Ammon's horn (tissue), 1 donor: ENCODE results near the gene MAGEB1.
A peak's percentile ranks its signal among the peaks of the same experiment; 100 is the strongest.

ENCODE experiments used
- DNase-seq: peaks from one replicate; pipeline ENCODE4 v3.0.0-alpha.2; 2016; ENCODE audit warnings: low spot score

Gene MAGEB1

GRCh38 chrX:30246769-30247489 is at the start of gene MAGEB1:
Gene MAGEB1, plus strand, starts transcription at chrX:30247146. Its CDS starts 3,348 bp downstream, at chrX:30250494.
- DNase-seq = no peak

- no peak for DNase-seq
Measured at GRCh38 chrX:30212172-30212571, 34.8 kb upstream of the MAGEB1 start.

DNA sequence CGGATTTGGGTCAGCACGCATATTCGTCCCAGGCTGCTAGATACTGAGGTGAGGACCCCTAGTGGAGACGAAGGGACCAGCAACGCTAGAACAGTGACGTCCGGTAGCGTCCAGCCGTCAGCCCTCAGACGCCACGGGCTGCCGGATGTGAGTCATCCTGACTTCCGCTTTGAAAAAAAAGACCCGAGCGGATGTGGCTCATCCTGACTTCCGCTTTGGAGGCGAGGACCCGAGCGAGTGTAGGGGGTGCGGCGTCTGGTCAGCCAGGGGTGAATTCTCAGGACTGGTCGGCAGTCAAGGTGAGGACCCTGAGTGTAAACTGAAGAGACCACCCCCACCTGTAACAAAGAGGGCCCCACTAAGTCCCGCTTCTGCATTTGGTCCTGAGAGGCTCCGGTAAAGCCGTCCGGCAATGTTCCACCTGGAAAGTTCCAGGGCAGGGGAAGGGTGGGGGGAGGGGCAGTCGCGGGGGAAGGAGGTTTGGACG is 31.5 kb upstream of the MAGEB1 start, which contains the start of gene MAGEB2:
TSS of gene MAGEB2 (plus strand) at position 207 of the 487 bp plus-strand sequence. CDS start 3,018 bp downstream, outside the sequence.
- DNase-seq = no peak

- DNase-seq = no peak
Measured at GRCh38 chrX:30217465-30217864, 29.5 kb upstream of the MAGEB1 start.

DNA sequence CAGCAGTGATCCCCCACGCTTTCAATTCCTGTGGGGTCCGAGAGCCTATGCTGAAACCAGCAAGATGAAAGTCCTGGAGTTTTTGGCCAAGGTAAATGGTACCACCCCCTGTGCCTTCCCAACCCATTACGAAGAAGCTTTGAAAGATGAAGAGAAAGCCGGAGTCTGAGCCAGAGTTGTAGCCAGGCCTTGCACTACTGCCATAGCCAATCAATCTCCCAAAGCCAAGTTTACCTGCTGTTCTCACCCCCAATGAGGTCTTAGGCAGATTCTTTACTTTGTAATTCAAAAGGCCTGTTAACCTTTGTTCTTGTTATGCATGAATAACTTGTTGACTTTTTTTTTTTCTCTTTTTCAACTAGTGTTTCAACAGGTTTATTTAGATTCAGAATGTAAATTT is 27.6 kb upstream of the MAGEB1 start:
- DNase-seq = no peak

DNA sequence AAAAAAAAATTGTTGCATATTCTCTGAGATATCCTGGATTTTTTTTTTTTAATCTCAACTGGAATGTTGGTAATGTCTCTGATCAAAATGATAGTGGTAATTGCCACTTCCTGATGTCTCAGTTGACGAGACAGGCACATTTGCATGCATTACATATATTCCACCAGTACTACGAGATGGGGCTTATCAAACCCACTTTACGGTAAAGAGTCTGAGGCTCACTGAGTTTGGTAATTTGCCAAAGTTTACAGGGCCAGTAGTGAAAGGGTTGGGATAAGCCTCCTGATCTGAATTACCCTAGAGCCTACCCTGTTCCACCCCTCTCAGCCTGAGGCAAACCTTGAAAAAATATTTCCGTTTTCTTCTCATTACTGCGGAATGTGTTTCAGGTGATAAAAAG is 26.3 kb upstream of the MAGEB1 start:
- no peak for DNase-seq

- DNase-seq = no peak
Measured at GRCh38 chrX:30224536-30224935, 22.4 kb upstream of the MAGEB1 start.

GRCh38 chrX:30228526-30228925 is 18.4 kb upstream of the MAGEB1 start:
- no peak for DNase-seq

DNA sequence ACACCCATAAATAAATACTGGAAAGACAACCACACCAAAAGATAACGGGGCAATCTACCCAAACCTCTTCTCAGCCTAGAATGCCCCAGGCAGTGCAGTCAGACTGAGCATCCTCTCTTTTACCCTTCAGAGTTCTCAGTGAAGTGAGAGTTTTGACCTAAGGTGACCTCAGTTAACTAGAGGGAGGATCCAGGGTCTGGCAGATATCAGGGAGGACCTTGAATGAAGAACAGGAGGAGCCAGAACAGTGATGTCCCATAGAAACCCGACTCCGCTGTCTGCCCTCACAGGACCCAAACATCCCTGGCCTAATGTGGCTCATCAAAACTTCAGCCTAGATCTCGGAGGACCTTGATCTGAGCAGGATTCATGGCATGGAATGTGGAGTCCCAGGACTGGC is 16.6 kb upstream of the MAGEB1 start, which contains the start of gene MAGEB3:
TSS of gene MAGEB3 (plus strand) at position 263 of the 400 bp plus-strand sequence. CDS start 5,268 bp downstream, outside the sequence.
- no peak for DNase-seq

GRCh38 chrX:30241724-30242415 is 5.1 kb upstream of the MAGEB1 start, which contains the start of gene MAGEB4:
Gene MAGEB4, plus strand, starts transcription at chrX:30242000. Its CDS starts 136 bp downstream, at chrX:30242136.
- no peak for DNase-seq

DNA sequence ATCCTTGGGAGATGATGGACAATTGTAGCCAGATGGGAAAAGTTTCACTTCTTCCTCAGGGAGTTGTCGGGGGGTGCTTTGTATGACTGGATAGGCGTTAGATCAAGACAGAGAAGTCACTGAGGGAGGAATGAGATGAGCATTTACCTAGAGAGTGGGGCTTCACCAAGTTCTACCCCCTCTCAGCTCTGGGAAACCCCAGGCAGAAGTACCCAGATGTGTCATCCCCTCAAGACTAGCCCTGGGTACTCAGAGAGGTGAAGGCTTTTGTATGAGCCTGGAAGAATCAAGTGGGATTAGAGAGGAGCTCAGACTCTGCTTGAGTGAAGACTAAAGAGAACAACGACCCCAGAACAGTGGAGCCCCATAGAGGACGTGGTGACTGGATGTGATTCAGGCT is 1.9 kb downstream of the MAGEB1 start:
- DNase-seq = no peak

DNA sequence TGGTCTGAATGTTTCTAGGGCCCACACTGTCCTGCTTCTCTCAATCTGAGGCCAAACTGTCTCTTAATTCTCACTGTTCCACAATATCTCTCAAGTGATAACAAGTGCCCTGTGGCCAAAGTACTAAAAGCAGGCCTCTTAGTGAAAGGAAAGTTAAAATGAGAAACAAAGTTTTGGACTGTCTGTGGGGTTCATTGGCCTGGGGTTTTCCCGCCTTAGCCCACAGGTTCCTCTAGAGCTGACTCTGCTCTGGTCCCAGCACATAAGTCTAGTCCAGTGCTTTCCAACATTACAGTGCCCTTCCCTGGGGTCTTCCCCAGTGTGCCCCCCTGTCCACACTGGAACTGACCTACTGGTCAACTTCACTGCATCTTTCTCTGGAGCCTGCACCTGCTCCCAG is 6.3 kb downstream of the MAGEB1 start:
- DNase-seq = no peak

GRCh38 chrX:30259927-30260326 is 13.0 kb downstream of the MAGEB1 start:
- DNase-seq = no peak

- no peak for DNase-seq
Measured at GRCh38 chrX:30261012-30261411, 14.1 kb downstream of the MAGEB1 start.

DNA sequence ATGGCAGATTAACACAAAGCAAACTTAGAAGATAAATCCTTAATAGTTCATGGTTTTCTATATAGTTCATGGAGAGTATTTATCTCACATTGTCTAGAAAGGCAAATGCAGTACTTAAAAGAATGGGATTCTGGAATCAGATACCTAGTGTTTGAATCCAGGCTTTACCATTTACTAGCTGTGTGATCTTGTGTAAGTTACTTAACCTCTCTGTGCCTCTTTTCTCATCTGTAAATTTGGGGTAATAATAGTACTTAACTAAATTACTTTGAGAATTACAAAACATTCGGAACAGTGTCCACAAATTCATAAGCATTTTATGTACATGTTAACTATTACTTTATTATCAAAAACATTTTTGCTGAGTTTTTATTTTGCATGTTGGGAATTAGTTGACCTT is 15.8 kb downstream of the MAGEB1 start:
- DNase-seq = no peak

DNA sequence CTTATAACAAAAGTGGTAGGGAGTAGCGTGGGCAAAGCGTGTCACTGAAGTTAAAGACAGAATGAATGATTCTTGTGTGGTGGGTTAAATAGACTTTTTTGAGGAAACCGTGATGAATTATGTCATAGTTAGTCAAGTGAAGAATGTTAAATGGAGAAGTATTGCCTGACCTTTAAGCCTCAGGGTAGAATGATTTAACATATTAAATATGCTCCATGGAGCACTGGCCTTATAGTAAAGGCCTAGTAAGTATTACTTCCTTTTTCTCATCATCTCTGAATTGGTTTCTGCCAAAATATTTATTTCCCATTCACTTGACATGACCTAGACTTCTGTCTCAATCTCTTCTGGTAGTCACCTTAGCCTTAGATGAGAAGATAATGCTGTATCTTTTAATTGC is 23.7 kb downstream of the MAGEB1 start:
- DNase-seq = no peak

DNA sequence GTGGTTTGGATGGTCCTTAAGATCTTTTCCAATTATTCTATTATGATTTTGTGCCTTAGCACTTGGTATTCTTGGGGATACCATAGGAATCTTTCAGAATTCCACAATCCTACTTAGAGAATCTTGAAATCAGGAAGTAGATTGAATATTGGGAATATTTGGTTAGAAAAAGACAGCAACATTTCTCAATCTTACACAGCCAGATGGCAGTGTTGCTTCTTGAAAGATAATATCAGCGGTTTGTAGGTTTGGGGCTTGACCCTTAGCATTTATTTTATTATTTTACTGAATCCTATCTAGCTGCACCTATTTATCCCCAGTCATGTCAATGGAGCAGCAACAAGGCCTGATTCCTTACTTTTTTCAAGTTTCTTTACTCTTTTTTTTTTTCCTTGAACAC is 28.6 kb downstream of the MAGEB1 start:
- peak; percentile 1 for DNase-seq

GRCh38 chrX:30278365-30278764 is 31.4 kb downstream of the MAGEB1 start:
- DNase-seq = no peak

- DNase-seq = no peak
Measured at GRCh38 chrX:30280428-30280827, 33.5 kb downstream of the MAGEB1 start.

DNA sequence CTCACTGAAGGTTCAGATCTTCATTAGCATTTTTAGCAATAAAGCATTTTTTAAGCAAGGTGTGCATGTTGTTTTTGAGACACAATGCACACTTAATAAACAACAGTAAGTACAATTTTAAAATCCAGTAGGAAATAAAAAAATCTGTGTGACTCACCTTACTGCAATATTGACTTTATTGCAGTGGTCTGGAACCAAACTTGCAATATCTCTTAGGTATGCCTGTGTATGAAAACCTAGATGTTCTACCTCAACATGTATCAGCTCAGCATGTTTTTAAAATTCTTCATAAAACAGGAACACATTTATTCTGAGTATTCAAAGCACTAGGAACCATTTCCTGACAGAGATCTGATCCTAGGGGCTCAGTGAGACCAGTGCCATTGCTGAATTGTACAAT is 35.6 kb downstream of the MAGEB1 start:
- no peak for DNase-seq

- no peak for DNase-seq
Measured at GRCh38 chrX:30283456-30284200, 36.7 kb downstream of the MAGEB1 start.
